Common myeloid progenitor, CD34-positive (primary cell): ENCODE data around the gene TENT4A.

Source experiments
- CTCF ChIA-PET: fragments of 350-600 bp; sonication (Branson Sonifier 250); formaldehyde crosslinking; loops from one replicate; lab custom pipeline; 2021; ENCODE audit warnings: antibody characterized with exemption; lab: Charles Lee
- POLR2A ChIA-PET: fragments of 350-600 bp; sonication (Branson Sonifier 250); formaldehyde crosslinking; loops from one replicate; lab custom pipeline; 2021; ENCODE audit warnings: antibody characterized with exemption; lab: Charles Lee
- DNase-seq, 3 donors: peaks; one replicate each; pipeline versions ENCODE4 v3.0.0 to v3.0.0-alpha.2; 2013
- H3K27ac ChIP-seq, 2 experiments: 1 replicate in 1 of 2; 2 replicates in 1 of 2; pipeline ENCODE4 v1.7.0; 2013; ENCODE audit warnings: inconsistent platforms in 2 of 2, low read length in 2 of 2, mild to moderate bottlenecking in 2 of 2, low read depth in 1 of 2, moderate library complexity in 1 of 2; ENCODE audit not compliant: severe bottlenecking in 2 of 2, insufficient read depth in 1 of 2, poor library complexity in 1 of 2
- H3K27me3 ChIP-seq, 5 experiments: replicated peaks in 2 of 5; 1 replicate in 3 of 5; 2 replicates in 2 of 5; pipeline versions ENCODE4 v1.6.1 to v1.7.0; 2013; ENCODE audit warnings: low read length in 4 of 5, mild to moderate bottlenecking in 2 of 5, moderate library complexity in 2 of 5, inconsistent platforms in 1 of 5; ENCODE audit not compliant: insufficient read depth in 5 of 5, control insufficient read depth in 4 of 5
- H3K36me3 ChIP-seq, 4 experiments: 1 replicate in 2 of 4; 2 replicates in 2 of 4; pipeline versions ENCODE4 v1.6.1 to v1.7.0; 2013; ENCODE audit warnings: low read length in 3 of 4, control low read depth in 1 of 4, mild to moderate bottlenecking in 1 of 4; ENCODE audit not compliant: control insufficient read depth in 4 of 4, insufficient read depth in 4 of 4
- H3K4me1 ChIP-seq, 4 experiments: 1 replicate in 3 of 4; 2 replicates in 1 of 4; pipeline versions ENCODE4 v1.6.1 to v1.7.1; 2013; ENCODE audit warnings: low read length in 3 of 4, mild to moderate bottlenecking in 3 of 4, control low read depth in 1 of 4, inconsistent platforms in 1 of 4, moderate library complexity in 1 of 4; ENCODE audit not compliant: control insufficient read depth in 4 of 4, insufficient read depth in 4 of 4; ENCODE audit errors: control extremely low read depth in 1 of 4
- H3K4me3 ChIP-seq, 7 experiments: 1 replicate in 4 of 7; 2 replicates in 3 of 7; pipeline versions ENCODE4 v1.5.1 to v1.7.0; 2013; ENCODE audit warnings: mild to moderate bottlenecking in 7 of 7, low read length in 6 of 7, moderate library complexity in 6 of 7, inconsistent platforms in 2 of 7, low read depth in 2 of 7, control low read depth in 1 of 7; ENCODE audit not compliant: insufficient read depth in 4 of 7, control insufficient read depth in 1 of 7; ENCODE audit errors: extremely low read depth in 1 of 7
- H3K9me3 ChIP-seq, 5 experiments: 1 replicate in 4 of 5; 2 replicates in 1 of 5; pipeline versions ENCODE4 v1.6.1 to v1.7.1; 2013; ENCODE audit warnings: low read length in 4 of 5, mild to moderate bottlenecking in 2 of 5, inconsistent platforms in 1 of 5, low read depth in 1 of 5, moderate library complexity in 1 of 5; ENCODE audit not compliant: control insufficient read depth in 4 of 5, insufficient read depth in 2 of 5; ENCODE audit errors: control extremely low read depth in 1 of 5
- WGBS: methylation state at CpG from one replicate; pipeline ENCODE4 v1.1.5; 2013; ENCODE audit not compliant: insufficient coverage; 5-methylcytosine and 5-hydroxymethylcytosine counted together

TENT4A gene

GRCh38 chr5:6729386-6730310 is 16.4 kb downstream of the TENT4A start:
- CTCF ChIA-PET, result interaction anchor here (0.9 to 7.5 kb wide), 6 partner anchors 8 to 97 kb away, joined by 3 to 52 read pairs (median 3); partner anchors contain the start of genes NSUN2 and SRD5A1
- Histone ChIP-seq H3K27me3 (no peaks in the 10 kb centered on the region), H3K27ac (peak overlapping the region in 1 of 2 experiments; percentile 26), H3K9me3 (no peaks in the 10 kb centered on the region), H3K4me3 (peak overlapping the region in 3 of 7 experiments; percentile 13 to 46 (median 20)), H3K36me3 (peaks cover 0 to 43% (median 6%) of the 10 kb centered on the region in 4 experiments), H3K4me1 (peaks cover 2 to 41% (median 32%) of the 10 kb centered on the region in 4 experiments)
- peak; percentile 63 to 95 (median 93) for DNase-seq
- POLR2A ChIA-PET, result no interaction called here
- 29% methylated on average over 9 of the region's 12 CpGs for WGBS

GRCh38 chr5:6730407-6730806 is 17.2 kb downstream of the TENT4A start:
- no peak overlapping the region for H3K4me3 ChIP-seq
- peaks cover 0 to 41% (median 4%) of the 10 kb centered on the region in 4 experiments for H3K36me3 ChIP-seq
- no peaks in the 10 kb centered on the region for H3K9me3 ChIP-seq
- CTCF ChIA-PET, result interaction anchor here (0.6 to 7.5 kb wide), 3 partner anchors 14 to 1090 kb away, joined by 3 to 52 read pairs (median 11); no protein-coding TSS in a partner anchor
- H3K27ac ChIP-seq, result no peak overlapping the region
- 87% methylated on average over 7 of the region's 8 CpGs for WGBS
- peak in 1 of 3 donors; percentile 29 for DNase-seq
- peaks cover 2 to 41% (median 32%) of the 10 kb centered on the region in 4 experiments for H3K4me1 ChIP-seq
- POLR2A ChIA-PET, result no interaction called here
- H3K27me3 ChIP-seq, result no peaks in the 10 kb centered on the region

DNA sequence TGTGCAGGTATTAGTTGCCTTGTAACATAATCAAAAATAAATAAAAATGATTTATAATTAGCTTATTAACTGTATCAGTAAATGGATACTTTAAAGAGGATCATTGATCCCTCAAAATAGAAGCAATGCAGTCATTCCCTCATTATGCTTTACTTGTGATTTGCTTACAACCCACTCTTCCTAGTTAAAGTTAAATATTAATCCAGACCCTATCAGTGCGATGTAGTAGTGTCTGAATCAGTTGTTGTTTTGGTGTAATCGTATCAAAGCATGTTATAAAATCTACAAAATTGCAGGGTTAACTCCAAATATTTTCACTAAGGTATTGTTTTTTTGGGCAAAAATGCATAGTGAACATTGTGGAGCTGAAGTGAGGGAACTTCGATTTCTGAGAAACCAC is 17.6 kb downstream of the TENT4A start:
- peaks cover 0 to 39% (median 3%) of the 10 kb centered on the region in 4 experiments for H3K36me3 ChIP-seq
- no peak for DNase-seq
- ChIA-PET CTCF (interaction anchor here (0.6 to 7.5 kb wide), 3 partner anchors 13 to 1089 kb away, joined by 3 to 52 read pairs (median 11); no protein-coding TSS in a partner anchor), POLR2A (no interaction called here)
- H3K27me3 ChIP-seq, result no peaks in the 10 kb centered on the region
- peaks cover 2 to 41% (median 32%) of the 10 kb centered on the region in 4 experiments for H3K4me1 ChIP-seq
- no peak overlapping the region for H3K4me3 ChIP-seq
- no peaks in the 10 kb centered on the region for H3K9me3 ChIP-seq
- no peak overlapping the region for H3K27ac ChIP-seq
- no CpG with 5 or more reads among the region's 3 CpGs for WGBS

- DNase-seq, result no peak
- Histone ChIP-seq H3K27ac (no peak overlapping the region), H3K4me1 (peaks cover 2 to 41% (median 32%) of the 10 kb centered on the region in 4 experiments), H3K36me3 (peaks cover 0 to 30% (median under 1%) of the 10 kb centered on the region in 4 experiments), H3K4me3 (no peak overlapping the region), H3K27me3 (no peaks in the 10 kb centered on the region), H3K9me3 (no peaks in the 10 kb centered on the region)
- ChIA-PET POLR2A (no interaction called here), CTCF (interaction anchor here (0.7 to 7.5 kb wide), 6 partner anchors 9 to 1240 kb away, joined by 3 to 52 read pairs (median 4); no protein-coding TSS in a partner anchor)
- 95% methylated on average over 7 of the region's 7 CpGs for WGBS
Observed at GRCh38 chr5:6731465-6732237, 18.4 kb downstream of the TENT4A start.

GRCh38 chr5:6732634-6733410 is 19.6 kb downstream of the TENT4A start:
- Histone ChIP-seq H3K27me3 (no peaks in the 10 kb centered on the region), H3K36me3 (peaks cover 0 to 24% (median 7%) of the 10 kb centered on the region in 4 experiments), H3K9me3 (no peaks in the 10 kb centered on the region), H3K27ac (no peak overlapping the region), H3K4me3 (no peak overlapping the region), H3K4me1 (peaks cover 2 to 41% (median 32%) of the 10 kb centered on the region in 4 experiments)
- ChIA-PET CTCF (interaction anchor here (0.9 to 7.5 kb wide), 6 partner anchors 10 to 1242 kb away, joined by 3 to 52 read pairs (median 4); no protein-coding TSS in a partner anchor), POLR2A (no interaction called here)
- DNase-seq, result no peak
- 61% methylated on average over 11 of the region's 13 CpGs for WGBS
